Peyer's patch (tissue), 4 donors: Measurements from ENCODE around the gene CASQ1.

Experiments used
- POLR2A ChIP-seq, 2 donors: fragments of 450-650 bp; IDR thresholded peaks; one replicate each; pipeline ENCODE4 v1.5.1; 2017; ENCODE audit warnings: antibody characterized with exemption in 2 of 2, mild to moderate bottlenecking in 2 of 2, moderate library complexity in 2 of 2
- TF ChIP-seq, protein P1 (sequence below), 6 experiments: fragments of 450-650 bp in 4 of 6; fragments of 200-600 bp in 2 of 6; sonication (generic) in 1 of 6; IDR thresholded peaks; one replicate each; pipeline ENCODE4 v1.5.1; 2017 to 2019; ENCODE audit warnings: antibody characterized with exemption in 6 of 6, mild to moderate bottlenecking in 3 of 6, moderate library complexity in 1 of 6

DNA sequence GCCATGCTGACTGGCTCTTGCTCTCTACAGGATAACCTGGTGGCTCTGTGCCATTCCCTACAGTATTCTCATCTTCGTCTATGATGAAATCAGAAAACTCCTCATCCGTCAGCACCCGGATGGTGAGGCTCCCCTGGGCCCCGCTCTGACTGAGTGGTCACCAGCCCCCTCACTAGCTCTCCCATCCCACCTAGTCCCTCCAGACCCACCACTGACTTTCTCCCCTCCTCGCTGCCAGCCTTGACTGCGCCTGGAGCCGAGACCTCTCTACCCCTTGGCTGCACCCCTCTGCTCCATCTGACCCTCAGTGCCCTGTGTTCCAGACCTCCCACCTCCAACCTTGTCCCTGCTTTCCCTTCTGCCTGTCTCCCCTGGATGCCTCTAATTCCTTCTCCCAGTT, 4.1 kb upstream of the CASQ1 start:
- no peak for TF ChIP-seq POLR2A (IDR thresholded peaks at IDR 0.05)
- TF ChIP-seq, protein P1, sequence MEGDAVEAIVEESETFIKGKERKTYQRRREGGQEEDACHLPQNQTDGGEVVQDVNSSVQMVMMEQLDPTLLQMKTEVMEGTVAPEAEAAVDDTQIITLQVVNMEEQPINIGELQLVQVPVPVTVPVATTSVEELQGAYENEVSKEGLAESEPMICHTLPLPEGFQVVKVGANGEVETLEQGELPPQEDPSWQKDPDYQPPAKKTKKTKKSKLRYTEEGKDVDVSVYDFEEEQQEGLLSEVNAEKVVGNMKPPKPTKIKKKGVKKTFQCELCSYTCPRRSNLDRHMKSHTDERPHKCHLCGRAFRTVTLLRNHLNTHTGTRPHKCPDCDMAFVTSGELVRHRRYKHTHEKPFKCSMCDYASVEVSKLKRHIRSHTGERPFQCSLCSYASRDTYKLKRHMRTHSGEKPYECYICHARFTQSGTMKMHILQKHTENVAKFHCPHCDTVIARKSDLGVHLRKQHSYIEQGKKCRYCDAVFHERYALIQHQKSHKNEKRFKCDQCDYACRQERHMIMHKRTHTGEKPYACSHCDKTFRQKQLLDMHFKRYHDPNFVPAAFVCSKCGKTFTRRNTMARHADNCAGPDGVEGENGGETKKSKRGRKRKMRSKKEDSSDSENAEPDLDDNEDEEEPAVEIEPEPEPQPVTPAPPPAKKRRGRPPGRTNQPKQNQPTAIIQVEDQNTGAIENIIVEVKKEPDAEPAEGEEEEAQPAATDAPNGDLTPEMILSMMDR (IDR thresholded peaks at IDR 0.05) = no peak
